Smooth muscle cell (in vitro differentiated cells): Measurements from ENCODE around the gene CTDSPL. TPM values are rescaled to one million over a fixed set of nuclear protein-coding genes. Genes with fewer than 3 reads are reported as not detected.

Source experiments
- DNase-seq: peaks from one replicate; lab custom pipeline; 2025; ENCODE audit not compliant: unreplicated experiment; lab: John Stamatoyannopoulos, UW
- H2AFZ ChIP-seq: fragments of 200-600 bp; sonication (generic); 2 replicates; pipeline ENCODE4 v1.6.0; 2016; ENCODE audit warnings: antibody characterized with exemption, low read depth, mild to moderate bottlenecking
- H3F3A ChIP-seq: fragments of 200-600 bp; sonication (generic); 2 replicates; pipeline ENCODE4 v1.6.0; 2017; ENCODE audit warnings: antibody characterized with exemption, low read depth
- H3K27ac ChIP-seq: fragments of 200-600 bp; sonication (generic); 2 replicates; pipeline ENCODE4 v1.5.1; 2016; ENCODE audit warnings: low read depth, mild to moderate bottlenecking
- H3K27me3 ChIP-seq: fragments of 200-600 bp; sonication (generic); 2 replicates; pipeline ENCODE4 v1.6.1; 2016; ENCODE audit warnings: low read depth, mild to moderate bottlenecking
- H3K36me3 ChIP-seq: fragments of 200-600 bp; sonication (generic); 2 replicates; pipeline ENCODE4 v1.5.1; 2016; ENCODE audit warnings: low read depth
- H3K4me1 ChIP-seq: fragments of 200-600 bp; sonication (generic); 2 replicates; pipeline ENCODE4 v1.5.1; 2016; ENCODE audit warnings: low read depth
- H3K4me2 ChIP-seq: fragments of 200-600 bp; sonication (generic); 2 replicates; pipeline ENCODE4 v1.6.0; 2016; ENCODE audit warnings: mild to moderate bottlenecking
- H3K4me3 ChIP-seq: fragments of 200-600 bp; sonication (generic); 2 replicates; pipeline ENCODE4 v1.5.1; 2016; ENCODE audit warnings: mild to moderate bottlenecking
- H3K79me2 ChIP-seq: fragments of 200-600 bp; sonication (generic); 2 replicates; pipeline ENCODE4 v1.6.0; 2016; ENCODE audit warnings: low read depth, mild to moderate bottlenecking
- H3K9ac ChIP-seq: fragments of 200-600 bp; sonication (generic); 2 replicates; pipeline ENCODE4 v1.6.0; 2016; ENCODE audit warnings: low read depth
- H3K9me3 ChIP-seq: fragments of 200-600 bp; sonication (generic); replicated peaks from 2 replicates; pipeline ENCODE4 v1.5.1; 2016; ENCODE audit warnings: low read depth
- H4K20me1 ChIP-seq: fragments of 200-600 bp; sonication (generic); 2 replicates; pipeline ENCODE4 v1.6.0; 2016; ENCODE audit warnings: low read depth
- CTCF ChIP-seq: fragments of 200-600 bp; sonication (generic); IDR thresholded peaks from 2 replicates; pipeline ENCODE4 v1.5.1; 2017; ENCODE audit warnings: borderline replicate concordance, mild to moderate bottlenecking, antibody characterized with exemption; ENCODE audit not compliant: insufficient read depth, poor library complexity, severe bottlenecking
- WGBS: methylation state at CpG from one replicate; pipeline ENCODE4 v1.1.7; 2016; ENCODE audit warnings: low lambda C conversion rate; 5-methylcytosine and 5-hydroxymethylcytosine counted together
- polyA plus RNA-seq: library from polyadenylated mRNA; unstranded; fragments of >200 nt; fragmentation: Nextera tagmentation; extraction: Ambion mirVana; gene quantifications from 2 replicates; pipeline ENCODE4 v1.2.1, GENCODE V29; 2016
- total RNA-seq: library from RNA; depleted of rRNA; stranded (reverse); fragments of >200 nt; gene quantifications from 2 replicates; pipeline ENCODE4 v1.2.3, GENCODE V29; 2014

Gene CTDSPL
- total and polyA plus RNA-seq, 2 experiments from 2014 or later = 31.3 to 34.3 TPM

GRCh38 chr3:37909067-37909911, 47.6 kb downstream of the CTDSPL start:
- H4K20me1 ChIP-seq = peaks cover 16% of the 10 kb centered on the region
- no peak for TF ChIP-seq CTCF
- no peaks in the 10 kb centered on the region for H3K27me3 ChIP-seq

GRCh38 chr3:37910671-37911400, 49.2 kb downstream of the CTDSPL start:
- H3K27ac ChIP-seq = no peak overlapping the region

More at GRCh38 chr3:37909067-37909911, 47.6 kb downstream of the CTDSPL start:
- H3K27ac ChIP-seq = no peak overlapping the region
- peaks cover 9% of the 10 kb centered on the region for H3F3A ChIP-seq
- no peak for DNase-seq
- H3K4me1 ChIP-seq = peaks cover 34% of the 10 kb centered on the region
- peaks cover 38% of the 10 kb centered on the region for H3K79me2 ChIP-seq
- no peak overlapping the region for H3K9ac ChIP-seq
- 87% methylated on average over 5 of the region's 5 CpGs for WGBS
- H3K4me3 ChIP-seq = no peak overlapping the region
- no peaks in the 10 kb centered on the region for H3K36me3 ChIP-seq
- H2AFZ ChIP-seq = no peak overlapping the region
- no peaks in the 10 kb centered on the region for H3K9me3 ChIP-seq
- H3K4me2 ChIP-seq = no peak overlapping the region

GRCh38 chr3:37912052-37912733, 50.5 kb downstream of the CTDSPL start:
- Histone ChIP-seq H3K4me2 (no peak overlapping the region), H2AFZ (no peak overlapping the region), H4K20me1 (peaks cover 21% of the 10 kb centered on the region), H3K9me3 (no peaks in the 10 kb centered on the region), H3K36me3 (no peaks in the 10 kb centered on the region), H3K9ac (no peak overlapping the region), H3K27me3 (no peaks in the 10 kb centered on the region), H3K4me1 (peaks cover 7% of the 10 kb centered on the region), H3F3A (peaks cover 4% of the 10 kb centered on the region), H3K4me3 (no peak overlapping the region), H3K79me2 (peaks cover 55% of the 10 kb centered on the region), H3K27ac (no peak overlapping the region)
- DNase-seq = no peak
- 87% methylated on average over 9 of the region's 9 CpGs for WGBS
- no peak for TF ChIP-seq CTCF

More at GRCh38 chr3:37910671-37911400, 49.2 kb downstream of the CTDSPL start:
- DNase-seq = no peak
- H3K79me2 ChIP-seq = peaks cover 52% of the 10 kb centered on the region
- no peaks in the 10 kb centered on the region for H3K36me3 ChIP-seq
- no peak overlapping the region for H3K4me3 ChIP-seq
- peaks cover 4% of the 10 kb centered on the region for H3F3A ChIP-seq
- WGBS = 24% methylated on average over 4 of the region's 4 CpGs
- H3K9me3 ChIP-seq = no peaks in the 10 kb centered on the region
- no peak overlapping the region for H3K9ac ChIP-seq
- no peak overlapping the region for H2AFZ ChIP-seq
- H3K27me3 ChIP-seq = no peaks in the 10 kb centered on the region
- peaks cover 19% of the 10 kb centered on the region for H4K20me1 ChIP-seq
- TF ChIP-seq CTCF = no peak
- no peak overlapping the region for H3K4me2 ChIP-seq
- H3K4me1 ChIP-seq = peaks cover 20% of the 10 kb centered on the region
